Fibroblast of lung (primary cell): ENCODE data around the gene B3GAT3. TPM values are rescaled to one million over a fixed set of nuclear protein-coding genes. Genes with fewer than 3 reads are reported as not detected.

Experiments used
- DNase-seq, 2 donors: peaks; one replicate each; pipeline versions ENCODE4 v3.0.0 to v3.0.0-alpha.2; 2010; ENCODE audit warnings: low read depth in 2 of 2
- H2AFZ ChIP-seq: 2 replicates; pipeline ENCODE4 v1.5.1; 2012; ENCODE audit warnings: low read length, control low read depth, inconsistent platforms
- H3K27ac ChIP-seq: 2 replicates; pipeline ENCODE4 v1.5.1; 2011; ENCODE audit warnings: low read length, control low read depth; ENCODE audit not compliant: insufficient read depth
- H3K27me3 ChIP-seq: 2 replicates; pipeline ENCODE4 v1.5.1; 2011; ENCODE audit warnings: mild to moderate bottlenecking, low read length; ENCODE audit not compliant: control insufficient read depth, insufficient read depth
- H3K36me3 ChIP-seq: 2 replicates; pipeline ENCODE4 v1.5.1; 2011; ENCODE audit warnings: low read length; ENCODE audit not compliant: control insufficient read depth, insufficient read depth
- H3K4me1 ChIP-seq: 2 replicates; pipeline ENCODE4 v1.5.1; 2011; ENCODE audit warnings: low read length; ENCODE audit not compliant: control insufficient read depth, insufficient read depth; ENCODE audit errors: extremely low read depth
- H3K4me2 ChIP-seq: 2 replicates; pipeline ENCODE4 v1.5.1; 2011; ENCODE audit warnings: low read length, control low read depth; ENCODE audit not compliant: insufficient read depth; ENCODE audit errors: extremely low read depth
- H3K4me3 ChIP-seq, 4 experiments: fragments of 200-600 bp in 1 of 4; sonication (generic) in 1 of 4; replicated peaks in 1 of 4; 2 replicates each; pipeline ENCODE4 v1.5.1; 2011 to 2016; ENCODE audit warnings: low read length in 4 of 4, low read depth in 3 of 4, mild to moderate bottlenecking in 3 of 4, control low read depth in 2 of 4, inconsistent platforms in 1 of 4, mixed read lengths in 1 of 4; ENCODE audit not compliant: insufficient read depth in 1 of 4; ENCODE audit errors: control extremely low read depth in 1 of 4
- H3K79me2 ChIP-seq: 2 replicates; pipeline ENCODE4 v1.5.1; 2012; ENCODE audit warnings: mild to moderate bottlenecking, low read length, inconsistent platforms; ENCODE audit not compliant: control insufficient read depth, insufficient read depth
- H3K9ac ChIP-seq: 2 replicates; pipeline ENCODE4 v1.5.1; 2011; ENCODE audit warnings: mild to moderate bottlenecking, low read length, control low read depth; ENCODE audit not compliant: insufficient read depth
- H3K9me3 ChIP-seq: 2 replicates; pipeline ENCODE4 v1.5.1; 2012; ENCODE audit warnings: low read depth, low read length; ENCODE audit not compliant: control insufficient read depth, insufficient read depth
- H4K20me1 ChIP-seq: 2 replicates; pipeline ENCODE4 v1.5.1; 2011; ENCODE audit warnings: low read length; ENCODE audit not compliant: control insufficient read depth, insufficient read depth; ENCODE audit errors: extremely low read depth
- CTCF ChIP-seq, 2 donors: IDR thresholded peaks in 1 of 2; conservative IDR thresholded peaks in 1 of 2; 1 replicate in 1 of 2; 2 replicates in 1 of 2; pipeline ENCODE4 v1.5.1; 2011 to 2012; ENCODE audit warnings: low read length in 2 of 2, control low read depth in 1 of 2, inconsistent platforms in 1 of 2, low read depth in 1 of 2, mild to moderate bottlenecking in 1 of 2
- EZH2 ChIP-seq: IDR thresholded peaks from 2 replicates; pipeline ENCODE4 v1.5.1; 2012; ENCODE audit warnings: low read length, control low read depth, mild to moderate bottlenecking; ENCODE audit errors: missing control alignments
- polyA plus RNA-seq, 2 donors: library from polyadenylated mRNA; depleted of rRNA in 1 of 2; stranded (reverse) in 1 of 2; unstranded in 1 of 2; fragments of >200 nt; gene quantifications; 2 replicates each; pipeline ENCODE4 v1.2.1, GENCODE V29; 2011 to 2012; ENCODE audit warnings: missing spikeins in 1 of 2
- total RNA-seq: library from RNA; depleted of rRNA; stranded (reverse); fragments of >200 nt; gene quantifications from 2 replicates; pipeline ENCODE4 v1.2.1, GENCODE V29; 2014

The B3GAT3 gene
- total and polyA plus RNA-seq, 2 donors (not counting 1 experiment from before 2014, with no cell fraction given), result 17.6 to 29.1 TPM

GRCh38 chr11:62600367-62601121, 21.2 kb downstream of the B3GAT3 start:
- DNase-seq, result no peak
- Histone ChIP-seq H3K4me2 (peak overlapping the region; percentile 88), H3K79me2 (peaks cover 37% of the 10 kb centered on the region), H4K20me1 (no peaks in the 10 kb centered on the region), H3K27me3 (no peaks in the 10 kb centered on the region), H3K36me3 (peaks cover 20% of the 10 kb centered on the region), H2AFZ (no peak overlapping the region), H3K9ac (peak overlapping the region; percentile 94), H3K27ac (peak overlapping the region; percentile 92), H3K9me3 (no peaks in the 10 kb centered on the region), H3K4me3 (peak overlapping the region; percentile 77 to 93 (median 89)), H3K4me1 (peaks cover 6% of the 10 kb centered on the region)
- TF ChIP-seq EZH2, result no peak
- TF ChIP-seq CTCF (conservative IDR thresholded peaks at IDR 0.05 in 1 of 2, IDR thresholded peaks at IDR 0.05 in 1 of 2; ENCODE audit: low read depth in 1 of 2, low read length in 2 of 2), result no peak

- no peak for TF ChIP-seq CTCF (conservative IDR thresholded peaks at IDR 0.05 in 1 of 2, IDR thresholded peaks at IDR 0.05 in 1 of 2; ENCODE audit: low read depth in 1 of 2, low read length in 2 of 2)
- no peak for TF ChIP-seq EZH2
- peaks cover 18% of the 10 kb centered on the region for H3K36me3 ChIP-seq
- H3K27me3 ChIP-seq, result no peaks in the 10 kb centered on the region
- DNase-seq, result no peak
- H4K20me1 ChIP-seq, result no peaks in the 10 kb centered on the region
- no peak overlapping the region for H2AFZ ChIP-seq
- H3K4me3 ChIP-seq, result peak overlapping the region; percentile 77 to 93 (median 89)
- peak overlapping the region; percentile 88 for H3K4me2 ChIP-seq
- H3K27ac ChIP-seq, result peak overlapping the region; percentile 92
- peaks cover 37% of the 10 kb centered on the region for H3K79me2 ChIP-seq
- peaks cover 6% of the 10 kb centered on the region for H3K4me1 ChIP-seq
- no peaks in the 10 kb centered on the region for H3K9me3 ChIP-seq
- H3K9ac ChIP-seq, result peak overlapping the region; percentile 94
Observed at GRCh38 chr11:62599901-62600300, 21.9 kb downstream of the B3GAT3 start.

DNA sequence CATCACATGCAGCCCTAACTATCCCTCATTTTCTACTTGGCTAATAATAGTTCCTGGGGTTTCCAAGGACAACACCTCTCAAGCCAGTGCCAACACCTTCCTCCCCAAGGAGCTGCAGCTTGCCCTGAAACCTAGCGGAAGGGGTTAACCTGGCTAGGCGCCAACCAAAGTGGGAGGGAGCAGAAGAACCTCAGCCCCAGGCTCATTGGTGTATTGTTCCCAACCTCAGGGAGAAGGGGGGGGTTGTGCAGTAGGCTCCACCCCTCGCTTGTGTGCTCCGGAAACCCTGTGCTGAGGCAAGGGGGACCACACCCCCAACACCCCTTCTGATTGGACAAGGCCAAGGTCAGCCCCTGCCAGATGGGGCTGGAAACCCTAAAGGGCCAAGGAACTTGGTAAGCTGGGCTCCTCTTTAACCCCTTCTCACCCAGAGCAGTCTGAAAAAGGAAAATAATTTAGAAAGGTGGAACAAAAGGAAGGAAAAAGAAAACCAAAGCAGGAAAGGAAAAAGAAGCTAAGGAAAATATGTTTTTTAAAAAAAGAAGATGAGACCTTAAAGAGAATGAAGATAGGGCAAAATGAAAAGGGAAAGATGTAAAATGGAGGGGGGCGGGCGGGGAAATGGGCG, 22.6 kb downstream of the B3GAT3 start:
- DNase-seq, result peak; percentile 99
- Histone ChIP-seq H4K20me1 (no peaks in the 10 kb centered on the region), H3K4me3 (peak overlapping the region in 3 of 4 experiments; percentile 15 to 88 (median 77)), H3K36me3 (peaks cover 18% of the 10 kb centered on the region), H3K9me3 (no peaks in the 10 kb centered on the region), H3K9ac (no peak overlapping the region), H2AFZ (no peak overlapping the region), H3K4me2 (peak overlapping the region; percentile 42), H3K27ac (peak overlapping the region; percentile 24), H3K79me2 (peaks cover 37% of the 10 kb centered on the region), H3K27me3 (no peaks in the 10 kb centered on the region), H3K4me1 (peaks cover 6% of the 10 kb centered on the region)
- TF ChIP-seq CTCF (conservative IDR thresholded peaks at IDR 0.05 in 1 of 2, IDR thresholded peaks at IDR 0.05 in 1 of 2; ENCODE audit: low read depth in 1 of 2, low read length in 2 of 2) (no peak), EZH2 (no peak)
